Activated CD8-positive, alpha-beta memory T cell treated with anti-CD3 and anti-CD28 coated beads, Interleukin-2, amount 50 U/mL, for 1 hour (primary cell): Measurements from ENCODE around the gene GJB3.
"Not testable (repeated sequence)": the region's sequence is repeated elsewhere in the genome, so short reads cannot be mapped to it uniquely, and the experiment has no call there.

Experiments
- DNase-seq: peaks from one replicate; pipeline ENCODE4 v3.0.0-alpha.2; 2020; ENCODE audit errors: extremely low read depth

Gene GJB3

DNA sequence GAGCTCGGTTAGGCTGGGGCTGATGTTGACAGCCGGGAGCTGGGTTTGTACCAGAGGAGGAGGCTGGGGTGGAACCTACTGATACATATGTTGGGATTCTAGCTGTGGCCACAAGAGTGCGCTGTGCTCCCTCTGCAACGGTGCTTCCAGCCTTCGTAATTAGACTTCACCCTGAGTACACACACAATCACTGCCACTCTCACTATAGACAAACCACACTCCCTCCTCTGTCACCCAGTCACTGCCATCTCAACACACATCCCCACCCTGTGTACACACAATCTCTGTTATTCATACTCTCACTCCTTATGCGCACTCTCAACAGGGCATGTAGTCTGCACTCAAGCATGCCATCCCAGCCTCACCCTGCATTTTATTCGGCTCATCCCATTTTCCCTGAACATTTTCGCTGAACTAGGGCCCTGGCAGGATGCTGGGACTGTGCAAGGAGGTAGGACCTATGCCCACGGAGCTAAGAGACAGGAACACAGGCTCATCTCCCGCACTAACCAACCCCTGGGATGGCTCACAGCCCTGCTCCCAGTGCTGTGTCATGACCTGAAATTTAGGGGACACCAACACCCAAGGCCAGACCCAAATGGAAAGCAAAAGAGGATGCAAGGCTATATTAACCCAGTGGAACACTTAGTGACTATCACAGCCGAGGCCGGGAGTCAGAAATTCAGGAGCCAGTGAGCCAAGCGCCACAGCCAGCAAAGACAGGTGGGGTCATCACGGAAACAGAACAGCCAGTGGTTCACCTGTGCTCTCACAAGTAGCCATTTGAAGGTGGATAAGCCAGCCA, 5.7 kb downstream of the GJB3 start:
- no peak for DNase-seq

DNA sequence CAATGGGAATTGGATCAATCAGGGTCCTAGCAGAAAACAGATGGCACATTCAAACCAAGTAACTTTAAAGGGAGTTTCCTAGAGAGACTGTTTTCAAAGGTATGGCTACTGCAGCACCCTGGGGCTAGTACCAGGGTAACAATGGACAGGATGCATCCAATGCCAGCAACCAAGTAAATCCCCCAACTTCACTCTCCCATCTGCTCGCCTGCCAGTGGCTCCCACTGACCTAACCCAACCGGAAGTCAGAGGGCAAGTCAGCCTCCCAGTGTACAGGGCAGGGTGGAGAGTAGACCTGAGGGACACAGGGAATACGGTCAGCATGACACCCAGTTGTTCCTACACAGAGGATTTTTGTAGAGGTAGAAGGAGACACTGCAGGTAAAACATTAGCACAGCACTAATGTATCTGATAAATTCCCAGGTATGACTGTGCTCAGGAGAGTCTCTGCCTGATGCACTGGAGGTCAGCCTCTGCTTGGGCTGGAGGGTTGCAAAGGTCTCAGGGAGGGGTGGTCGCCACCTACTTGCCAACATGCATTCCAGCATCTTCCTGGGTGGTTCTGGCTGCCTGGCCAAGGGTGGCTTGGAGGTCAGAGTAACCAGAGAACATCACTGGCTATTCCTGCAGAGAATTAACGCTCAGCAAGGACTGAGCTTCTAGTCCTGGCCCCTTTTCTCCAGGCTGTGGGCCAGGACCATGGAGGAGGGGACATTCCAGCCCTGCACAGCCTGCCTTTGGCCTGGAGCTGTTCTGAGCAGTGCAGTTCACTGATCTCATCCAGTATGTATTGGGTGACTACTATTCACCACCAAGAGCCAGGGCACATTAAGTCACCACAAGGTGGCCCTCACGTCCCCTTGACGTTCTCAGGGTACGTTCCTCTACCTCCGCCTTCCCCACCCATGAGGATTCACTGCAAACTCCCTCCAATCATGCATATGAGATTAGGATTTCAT, 6.7 kb downstream of the GJB3 start:
- no peak for DNase-seq

DNA sequence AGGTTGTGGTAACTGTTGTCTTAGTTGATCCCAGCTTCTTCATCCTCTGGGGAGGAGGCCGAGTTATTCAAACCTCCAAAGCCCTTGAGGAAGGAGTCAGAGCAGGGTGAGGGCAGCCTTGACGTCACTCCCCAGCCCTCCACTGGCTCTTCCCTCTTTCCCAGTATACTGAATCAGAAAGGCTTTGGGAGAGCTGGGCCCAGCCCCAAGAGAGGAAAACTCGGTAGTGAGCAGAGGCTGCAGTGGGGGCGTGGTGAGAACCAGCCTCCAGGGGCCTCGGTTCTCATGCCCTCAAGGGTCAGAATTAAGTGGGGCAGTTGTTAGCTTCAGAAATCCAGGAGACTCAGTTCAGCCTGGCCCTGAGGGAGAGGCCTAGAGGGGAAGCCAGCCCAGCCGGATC, 10.0 kb downstream of the GJB3 start:
- no peak for DNase-seq

DNA sequence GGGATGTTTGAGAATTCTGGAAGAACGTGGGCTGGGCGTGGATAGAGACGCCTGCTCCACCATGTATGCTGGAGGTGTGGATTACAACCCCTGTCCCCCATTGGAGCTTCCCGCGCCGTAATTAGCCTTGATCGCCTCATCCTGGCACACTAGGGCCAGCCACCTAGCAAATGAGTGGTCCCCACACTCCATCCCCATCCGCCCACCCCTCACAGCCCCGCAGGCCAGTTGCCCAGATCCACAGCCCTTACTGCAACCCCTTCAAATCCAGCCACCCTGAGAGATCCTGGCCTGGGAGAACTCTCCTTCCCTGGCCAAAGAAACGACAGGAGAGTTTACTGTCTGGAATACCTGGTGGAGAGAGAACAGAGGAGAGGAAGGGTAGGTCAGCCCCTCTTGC, 11.4 kb downstream of the GJB3 start:
- DNase-seq = no peak

- no peak for DNase-seq
Measured at GRCh38 chr1:34792868-34793727, 12.1 kb downstream of the GJB3 start, which contains the start of gene GJA4. GJA4 (plus strand) TSS chr1:34792999; CDS start chr1:34794214, 1,215 bp downstream.

DNA sequence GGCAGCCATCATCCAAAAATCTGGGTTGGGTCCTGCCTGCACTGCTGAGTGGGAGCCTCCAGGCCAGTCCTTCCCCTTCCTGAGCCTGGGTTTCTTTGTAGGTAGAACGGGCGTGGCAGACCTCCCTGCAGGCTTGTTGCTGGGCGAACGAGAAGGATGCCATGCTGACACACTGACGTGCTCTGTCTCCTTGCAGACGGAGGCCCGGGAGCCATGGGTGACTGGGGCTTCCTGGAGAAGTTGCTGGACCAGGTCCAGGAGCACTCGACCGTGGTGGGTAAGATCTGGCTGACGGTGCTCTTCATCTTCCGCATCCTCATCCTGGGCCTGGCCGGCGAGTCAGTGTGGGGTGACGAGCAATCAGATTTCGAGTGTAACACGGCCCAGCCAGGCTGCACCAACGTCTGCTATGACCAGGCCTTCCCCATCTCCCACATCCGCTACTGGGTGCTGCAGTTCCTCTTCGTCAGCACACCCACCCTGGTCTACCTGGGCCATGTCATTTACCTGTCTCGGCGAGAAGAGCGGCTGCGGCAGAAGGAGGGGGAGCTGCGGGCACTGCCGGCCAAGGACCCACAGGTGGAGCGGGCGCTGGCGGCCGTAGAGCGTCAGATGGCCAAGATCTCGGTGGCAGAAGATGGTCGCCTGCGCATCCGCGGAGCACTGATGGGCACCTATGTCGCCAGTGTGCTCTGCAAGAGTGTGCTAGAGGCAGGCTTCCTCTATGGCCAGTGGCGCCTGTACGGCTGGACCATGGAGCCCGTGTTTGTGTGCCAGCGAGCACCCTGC, 13.2 kb downstream of the GJB3 start:
- DNase-seq = no peak

GRCh38 chr1:34794790-34795180, 13.8 kb downstream of the GJB3 start:
- no peak for DNase-seq

GRCh38 chr1:34795916-34796315, 14.9 kb downstream of the GJB3 start:
- no peak for DNase-seq

DNA sequence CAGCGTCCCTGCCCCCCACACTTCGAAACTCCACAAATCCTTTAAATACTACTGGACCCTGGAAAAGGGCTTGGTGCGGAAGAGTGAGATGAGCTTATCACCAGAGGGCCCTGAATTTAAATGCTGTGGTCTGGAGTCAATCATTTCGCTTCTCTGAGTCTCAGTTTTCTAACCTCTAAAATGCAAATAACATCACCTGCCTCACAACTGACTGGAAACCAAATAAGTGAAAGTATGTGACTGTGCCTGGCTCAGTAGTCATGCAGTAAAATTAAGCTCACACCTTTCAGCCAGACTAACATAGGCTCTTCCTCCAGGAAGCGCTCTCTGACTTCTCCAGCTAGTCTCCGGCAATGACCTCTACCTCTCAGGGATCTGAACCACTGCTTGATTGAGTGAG, 16.0 kb downstream of the GJB3 start:
- no peak for DNase-seq

DNA sequence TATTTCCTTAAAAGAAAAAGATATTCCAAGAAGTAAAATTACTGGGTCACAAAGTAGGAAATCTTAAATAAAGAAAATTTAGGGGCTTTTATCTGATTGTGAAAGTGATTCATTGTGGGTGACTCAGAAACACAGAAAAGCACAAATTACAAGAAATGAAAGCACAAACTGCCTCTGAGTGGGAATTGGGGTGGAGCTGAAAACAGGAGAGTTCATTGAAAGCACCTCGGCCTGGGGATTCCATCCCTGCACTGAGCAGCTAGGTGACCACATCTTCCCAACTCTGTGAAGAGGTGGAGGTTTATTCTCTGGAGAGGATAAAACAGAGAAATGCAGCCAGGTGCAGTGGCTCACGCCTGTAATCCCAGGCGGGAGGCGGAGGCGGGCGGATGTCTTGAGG, 19.2 kb downstream of the GJB3 start:
- no peak for DNase-seq

- no peak for DNase-seq
Measured at GRCh38 chr1:34803770-34804169, 22.8 kb downstream of the GJB3 start.

- DNase-seq = no peak
Measured at GRCh38 chr1:34806396-34806795, 25.4 kb downstream of the GJB3 start.

DNA sequence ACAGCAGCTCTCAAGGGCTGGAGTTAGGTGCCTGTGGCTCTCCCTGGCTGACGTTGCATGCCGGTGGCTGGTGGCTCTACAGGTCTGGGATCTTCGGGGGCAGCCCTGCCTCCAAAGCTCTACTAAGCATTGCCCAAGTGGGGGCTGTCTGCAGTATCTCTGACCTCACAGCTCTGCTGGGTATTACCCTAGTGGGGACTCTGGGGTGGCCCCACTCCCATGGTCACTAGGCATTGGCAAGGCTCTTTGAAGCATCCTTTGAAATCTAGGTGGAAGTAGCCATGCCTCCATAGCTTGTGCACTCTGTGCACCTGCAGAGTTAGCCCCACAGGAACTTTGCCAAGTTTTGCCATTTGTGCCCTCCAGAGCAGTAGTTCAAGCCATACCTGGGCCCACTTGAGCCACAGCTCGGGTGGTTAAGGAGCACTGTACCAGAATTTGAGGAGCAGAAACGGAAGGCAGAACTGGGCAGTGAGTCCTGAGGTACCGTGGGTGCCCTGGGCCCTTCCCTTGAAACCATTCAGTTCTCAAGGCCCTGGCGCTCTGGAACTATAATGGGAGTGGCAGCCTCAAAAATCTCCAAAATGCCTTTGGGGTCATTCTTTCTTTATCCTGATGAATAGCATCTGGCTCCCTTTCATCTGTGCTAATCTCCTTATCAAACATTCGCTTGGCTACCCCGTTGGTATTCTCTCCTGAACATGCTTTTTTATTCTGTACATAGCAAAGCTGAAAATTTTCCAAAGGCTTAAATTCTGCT, 27.2 kb downstream of the GJB3 start:
- DNase-seq = no peak

GRCh38 chr1:34810781-34811180, 29.8 kb downstream of the GJB3 start:
- not testable (repeated sequence) for DNase-seq

DNA sequence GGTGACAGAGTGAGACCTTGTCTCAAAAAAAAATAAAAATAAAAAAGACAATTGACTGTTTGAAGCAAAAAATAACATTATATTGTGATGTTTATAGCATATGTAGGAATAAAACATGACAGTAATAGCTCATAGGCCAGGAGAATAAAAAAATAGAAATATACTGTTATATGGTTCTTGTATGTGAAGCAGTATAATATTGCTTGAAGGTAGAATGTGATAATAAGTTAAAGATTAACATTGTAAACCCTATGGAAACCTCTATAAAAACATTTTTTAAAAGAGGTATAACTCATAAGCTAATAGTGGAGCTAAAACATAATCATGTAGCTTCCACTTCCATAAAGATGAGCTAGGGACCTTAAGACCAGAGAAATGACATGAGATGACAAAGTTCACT, 35.3 kb downstream of the GJB3 start:
- no peak for DNase-seq

- DNase-seq = no peak
Measured at GRCh38 chr1:34816778-34817177, 35.8 kb downstream of the GJB3 start.

GRCh38 chr1:34818862-34819261, 37.8 kb downstream of the GJB3 start:
- DNase-seq = not testable (repeated sequence)

- no peak for DNase-seq
Measured at GRCh38 chr1:34822202-34822601, 41.2 kb downstream of the GJB3 start.

DNA sequence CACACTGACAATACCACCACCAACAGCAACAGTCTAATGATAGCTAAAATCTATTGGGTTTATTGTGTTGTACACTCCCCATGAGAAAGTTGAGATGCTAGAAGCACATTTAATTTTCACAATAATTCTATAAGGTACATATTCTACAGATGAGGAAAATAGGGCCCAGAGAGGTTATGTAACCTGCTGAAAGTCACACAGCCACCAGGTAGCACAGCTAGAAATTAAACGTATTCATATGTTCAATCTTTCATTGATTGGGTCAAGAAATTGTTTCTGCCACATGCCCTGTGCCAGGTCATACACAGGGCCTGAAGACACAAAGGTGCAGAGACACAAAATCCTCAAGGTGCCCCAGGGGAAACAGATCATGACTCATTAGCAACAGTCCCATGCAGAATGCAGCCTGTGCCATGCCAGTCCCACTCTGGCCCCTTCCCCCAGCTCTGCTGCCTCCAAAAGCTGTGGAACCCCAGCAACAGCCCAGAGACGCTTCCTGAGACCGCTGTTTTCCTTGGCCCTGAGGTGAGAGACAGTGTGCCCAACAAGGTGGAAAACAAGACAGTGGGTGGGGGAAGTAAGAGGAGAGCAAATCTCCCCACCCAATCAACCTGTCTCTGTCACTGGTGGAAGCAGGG, 43.9 kb downstream of the GJB3 start:
- DNase-seq = no peak
